Measurements from ENCODE around the gene TENM3. TPM values are rescaled to one million over a fixed set of nuclear protein-coding genes. Genes with fewer than 3 reads are reported as not detected.

Gene TENM3
- total RNA-seq, 2 donors from 2014 or later: 39.5 to 51.9 TPM

DNA sequence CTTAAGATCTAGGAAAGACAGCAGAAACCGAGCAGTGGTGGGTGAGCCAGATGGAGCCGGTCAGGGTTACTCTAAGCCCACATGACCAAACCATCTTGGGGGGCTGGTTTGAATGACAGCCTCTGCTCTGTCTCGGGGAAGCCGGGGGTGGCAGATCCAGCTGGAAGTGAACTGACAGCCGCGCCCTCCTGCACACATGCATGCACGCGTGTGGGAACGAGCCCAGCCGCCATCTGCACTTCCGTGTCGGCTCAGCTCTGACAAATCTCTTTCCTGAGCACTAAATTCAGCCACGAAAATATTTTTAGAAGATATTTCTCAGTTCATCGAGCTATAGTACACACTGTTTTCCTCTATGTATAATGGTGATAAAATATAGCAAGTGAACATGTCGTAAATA, 558.4 kb downstream of the TENM3 start:
- Mint-ChIP-seq H3K27me3 (ENCODE audit: insufficient read depth) (no peaks in the 10 kb centered on the region), H3K27ac (no peak overlapping the region), H3K4me1 (peaks cover 27% of the 10 kb centered on the region), H3K36me3 (ENCODE audit: low read depth) (peaks cover 35% of the 10 kb centered on the region), H3K9me3 (peaks cover 8% of the 10 kb centered on the region), H3K4me3 (no peak overlapping the region)
- TF ChIP-seq, protein P1, sequence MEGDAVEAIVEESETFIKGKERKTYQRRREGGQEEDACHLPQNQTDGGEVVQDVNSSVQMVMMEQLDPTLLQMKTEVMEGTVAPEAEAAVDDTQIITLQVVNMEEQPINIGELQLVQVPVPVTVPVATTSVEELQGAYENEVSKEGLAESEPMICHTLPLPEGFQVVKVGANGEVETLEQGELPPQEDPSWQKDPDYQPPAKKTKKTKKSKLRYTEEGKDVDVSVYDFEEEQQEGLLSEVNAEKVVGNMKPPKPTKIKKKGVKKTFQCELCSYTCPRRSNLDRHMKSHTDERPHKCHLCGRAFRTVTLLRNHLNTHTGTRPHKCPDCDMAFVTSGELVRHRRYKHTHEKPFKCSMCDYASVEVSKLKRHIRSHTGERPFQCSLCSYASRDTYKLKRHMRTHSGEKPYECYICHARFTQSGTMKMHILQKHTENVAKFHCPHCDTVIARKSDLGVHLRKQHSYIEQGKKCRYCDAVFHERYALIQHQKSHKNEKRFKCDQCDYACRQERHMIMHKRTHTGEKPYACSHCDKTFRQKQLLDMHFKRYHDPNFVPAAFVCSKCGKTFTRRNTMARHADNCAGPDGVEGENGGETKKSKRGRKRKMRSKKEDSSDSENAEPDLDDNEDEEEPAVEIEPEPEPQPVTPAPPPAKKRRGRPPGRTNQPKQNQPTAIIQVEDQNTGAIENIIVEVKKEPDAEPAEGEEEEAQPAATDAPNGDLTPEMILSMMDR (conservative IDR thresholded peaks at IDR 0.05): no peak
- no peak for DNase-seq
- Histone ChIP-seq H3K9me3 (ENCODE audit: control insufficient read depth, low read length) (no peaks in the 10 kb centered on the region), H3K4me3 (ENCODE audit: low read length) (no peak overlapping the region), H3K27me3 (ENCODE audit: control insufficient read depth, insufficient read depth, low read length, poor library complexity, severe bottlenecking) (no peaks in the 10 kb centered on the region), H3K4me1 (ENCODE audit: control insufficient read depth, insufficient read depth, low read length) (no peaks in the 10 kb centered on the region), H3K36me3 (ENCODE audit: control insufficient read depth, insufficient read depth, low read length) (peaks cover 26% of the 10 kb centered on the region), H3K9ac (ENCODE audit: extremely low read depth, low read length, poor library complexity, severe bottlenecking) (no peak overlapping the region), H3K27ac (ENCODE audit: low read depth, low read length) (no peak overlapping the region)
- 94 to 95% methylated on average over 6 to 15 of the region's 15 CpGs for WGBS, 2 experiments (ENCODE audit: insufficient coverage in 1 of 2, insufficient read length in 1 of 2)

DNA sequence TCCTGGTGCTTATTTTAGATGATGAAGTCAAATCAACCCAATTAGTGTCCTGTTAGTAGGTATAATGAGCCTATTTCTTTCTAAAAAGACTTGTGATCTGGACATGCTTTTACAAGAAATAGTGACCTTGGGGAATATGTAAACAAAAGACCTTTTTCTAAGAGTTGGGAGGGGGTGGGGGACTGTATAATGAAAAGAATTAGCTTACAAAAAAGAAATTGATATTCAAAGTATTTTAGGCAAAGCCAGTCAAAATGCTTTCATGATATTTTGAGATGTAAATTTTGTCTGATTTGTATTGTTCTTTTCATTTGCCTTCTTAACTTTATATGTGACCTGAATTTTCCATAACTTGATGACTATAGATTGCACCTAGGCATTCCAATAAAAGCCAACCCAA, 559.4 kb downstream of the TENM3 start:
- DNase-seq: no peak
- no peaks in the 10 kb centered on the region for H3K27me3 Mint-ChIP-seq (ENCODE audit: insufficient read depth)
- Histone ChIP-seq H3K4me1 (ENCODE audit: control insufficient read depth, insufficient read depth, low read length) (no peaks in the 10 kb centered on the region), H3K27me3 (ENCODE audit: control insufficient read depth, insufficient read depth, low read length, poor library complexity, severe bottlenecking) (peaks cover 6% of the 10 kb centered on the region), H3K4me3 (ENCODE audit: low read length) (no peak overlapping the region), H3K9me3 (ENCODE audit: control insufficient read depth, low read length) (no peaks in the 10 kb centered on the region), H3K27ac (ENCODE audit: low read depth, low read length) (no peak overlapping the region), H3K9ac (ENCODE audit: extremely low read depth, low read length, poor library complexity, severe bottlenecking) (no peak overlapping the region), H3K36me3 (ENCODE audit: control insufficient read depth, insufficient read depth, low read length) (peaks cover 26% of the 10 kb centered on the region)
- H3K4me1 Mint-ChIP-seq: peaks cover 26% of the 10 kb centered on the region
- H3K9me3 Mint-ChIP-seq: peaks cover 7% of the 10 kb centered on the region
- peaks cover 30% of the 10 kb centered on the region for H3K36me3 Mint-ChIP-seq (ENCODE audit: low read depth)
- no peak overlapping the region for H3K4me3 Mint-ChIP-seq
- H3K27ac Mint-ChIP-seq: no peak overlapping the region
- TF ChIP-seq, protein P1 (conservative IDR thresholded peaks at IDR 0.05): no peak

DNA sequence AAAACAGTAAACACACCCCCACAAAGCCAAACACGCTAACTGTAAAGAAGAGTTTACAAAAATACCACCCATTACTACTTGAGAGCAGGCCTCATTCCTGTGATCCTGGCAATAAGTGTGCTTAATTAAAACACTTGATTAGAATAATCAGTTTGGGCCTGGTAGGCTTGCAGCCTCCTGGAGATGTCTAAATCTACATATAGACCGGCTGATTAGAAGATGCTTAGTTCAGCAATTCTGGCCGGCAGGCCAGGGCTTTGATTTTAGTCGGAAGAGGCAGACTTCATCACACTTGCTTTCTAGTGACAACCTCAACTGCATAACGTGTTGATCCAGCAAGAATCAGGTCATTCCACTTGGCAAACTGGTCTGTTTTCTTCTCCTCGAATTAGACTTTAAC, 560.0 kb downstream of the TENM3 start:
- Mint-ChIP-seq H3K36me3 (ENCODE audit: low read depth) (peaks cover 27% of the 10 kb centered on the region), H3K9me3 (peaks cover 7% of the 10 kb centered on the region), H3K27ac (no peak overlapping the region), H3K27me3 (ENCODE audit: insufficient read depth) (no peaks in the 10 kb centered on the region), H3K4me3 (no peak overlapping the region), H3K4me1 (peaks cover 26% of the 10 kb centered on the region)
- TF ChIP-seq, protein P1 (conservative IDR thresholded peaks at IDR 0.05): no peak
- peaks cover 24% of the 10 kb centered on the region for H3K36me3 ChIP-seq (ENCODE audit: control insufficient read depth, insufficient read depth, low read length)
- no peak overlapping the region for H3K4me3 ChIP-seq (ENCODE audit: low read length)
- H3K9ac ChIP-seq (ENCODE audit: extremely low read depth, low read length, poor library complexity, severe bottlenecking): no peak overlapping the region
- WGBS, 2 experiments (ENCODE audit: insufficient coverage in 1 of 2, insufficient read length in 1 of 2): 84 to 86% methylated on average over 4 to 6 of the region's 6 CpGs
- H3K27me3 ChIP-seq (ENCODE audit: control insufficient read depth, insufficient read depth, low read length, poor library complexity, severe bottlenecking): peaks cover 6% of the 10 kb centered on the region
- no peak overlapping the region for H3K27ac ChIP-seq (ENCODE audit: low read depth, low read length)
- no peak for DNase-seq
- H3K9me3 ChIP-seq (ENCODE audit: control insufficient read depth, low read length): no peaks in the 10 kb centered on the region
- no peaks in the 10 kb centered on the region for H3K4me1 ChIP-seq (ENCODE audit: control insufficient read depth, insufficient read depth, low read length)

Data from endodermal cell (in vitro differentiated cells).